ENCODE data around the gene ADAMTS2. TPM values are rescaled to one million over a fixed set of nuclear protein-coding genes. Genes with fewer than 3 reads are reported as not detected.

Gene ADAMTS2
- total RNA-seq, 2 experiments from 2014 or later, result not detected

DNA sequence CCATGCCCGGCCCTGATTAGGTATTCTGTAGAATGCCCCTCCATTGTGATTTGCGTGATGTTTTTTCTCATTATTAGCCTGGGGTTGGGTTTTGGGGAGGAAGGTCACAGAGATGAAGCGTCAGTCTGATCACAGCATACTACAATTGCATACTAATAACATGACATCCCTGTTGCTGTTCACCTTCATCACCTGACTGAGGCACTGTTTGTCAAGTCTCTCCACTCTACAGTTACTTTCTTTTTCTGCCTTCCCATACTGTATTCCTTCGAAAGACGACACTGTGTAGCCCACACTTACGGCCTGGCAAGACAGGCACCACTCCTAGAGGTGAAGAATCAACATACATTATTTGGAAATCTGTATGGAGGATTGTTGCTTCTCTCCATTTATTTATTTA lies 279.6 kb downstream of the ADAMTS2 start:
- Mint-ChIP-seq H3K27ac (no peak overlapping the region), H3K27me3 (no peaks in the 10 kb centered on the region), H3K36me3 (ENCODE audit: low read depth) (peaks cover 94% of the 10 kb centered on the region), H3K4me1 (ENCODE audit: low read depth) (peaks cover 26% of the 10 kb centered on the region), H3K4me3 (no peak overlapping the region), H3K9me3 (peaks cover 16% of the 10 kb centered on the region)
- H3K27me3 ChIP-seq (ENCODE audit: control insufficient read depth in 1 of 2, insufficient read depth in 2 of 2, low read length in 2 of 2), result no peaks in the 10 kb centered on the region
- peaks cover 29% of the 10 kb centered on the region for H3K36me3 ChIP-seq (ENCODE audit: insufficient read depth, low read length)
- intact Hi-C loops (cut with DNase I, micrococcal nuclease), result loop anchor here in 1 of 2 experiments (10.0 kb wide), 1 partner anchor 171 kb away; the partner anchor contains the start of gene ZFP2
- peaks cover 13% of the 10 kb centered on the region for H3K4me1 ChIP-seq (ENCODE audit: insufficient read depth, low read length)
- TF ChIP-seq, protein P1, sequence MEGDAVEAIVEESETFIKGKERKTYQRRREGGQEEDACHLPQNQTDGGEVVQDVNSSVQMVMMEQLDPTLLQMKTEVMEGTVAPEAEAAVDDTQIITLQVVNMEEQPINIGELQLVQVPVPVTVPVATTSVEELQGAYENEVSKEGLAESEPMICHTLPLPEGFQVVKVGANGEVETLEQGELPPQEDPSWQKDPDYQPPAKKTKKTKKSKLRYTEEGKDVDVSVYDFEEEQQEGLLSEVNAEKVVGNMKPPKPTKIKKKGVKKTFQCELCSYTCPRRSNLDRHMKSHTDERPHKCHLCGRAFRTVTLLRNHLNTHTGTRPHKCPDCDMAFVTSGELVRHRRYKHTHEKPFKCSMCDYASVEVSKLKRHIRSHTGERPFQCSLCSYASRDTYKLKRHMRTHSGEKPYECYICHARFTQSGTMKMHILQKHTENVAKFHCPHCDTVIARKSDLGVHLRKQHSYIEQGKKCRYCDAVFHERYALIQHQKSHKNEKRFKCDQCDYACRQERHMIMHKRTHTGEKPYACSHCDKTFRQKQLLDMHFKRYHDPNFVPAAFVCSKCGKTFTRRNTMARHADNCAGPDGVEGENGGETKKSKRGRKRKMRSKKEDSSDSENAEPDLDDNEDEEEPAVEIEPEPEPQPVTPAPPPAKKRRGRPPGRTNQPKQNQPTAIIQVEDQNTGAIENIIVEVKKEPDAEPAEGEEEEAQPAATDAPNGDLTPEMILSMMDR (IDR thresholded peaks at IDR 0.05), result no peak
- ChIA-PET POLR2A (no interaction called here), CTCF (no interaction called here)
- H3K27ac ChIP-seq (ENCODE audit: low read depth in 1 of 2, low read length in 2 of 2), result no peak overlapping the region
- no peak overlapping the region for H3K4me3 ChIP-seq (ENCODE audit: low read length)
- peaks cover 42 to 45% of the 10 kb centered on the region in 2 experiments for H3K9me3 ChIP-seq (ENCODE audit: control insufficient read depth in 1 of 2, insufficient read depth in 1 of 2, low read length in 2 of 2)
- DNase-seq (no peak), ATAC-seq (ENCODE audit: poor library complexity) (no peak)

DNA sequence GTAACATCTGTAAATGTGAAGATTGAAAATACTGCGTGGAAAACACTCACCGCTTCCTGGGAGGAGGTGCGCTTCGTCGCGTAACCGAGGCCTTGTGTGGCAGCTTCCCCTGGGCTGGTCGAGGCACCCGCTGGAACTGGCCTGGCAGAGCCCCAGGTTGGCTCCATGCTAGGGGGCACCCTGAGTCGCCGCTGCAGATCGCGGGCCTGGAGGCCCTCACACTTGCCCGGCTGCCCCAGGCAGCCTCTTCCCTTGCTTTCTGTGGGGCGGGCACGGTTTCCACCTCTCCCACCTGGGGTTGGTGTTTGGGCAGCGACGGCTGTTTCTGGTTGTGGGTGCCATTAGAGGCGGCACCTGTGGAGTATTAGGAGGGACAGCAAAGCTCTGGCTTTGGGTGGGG lies 284.2 kb downstream of the ADAMTS2 start:
- Histone ChIP-seq H3K4me1 (ENCODE audit: insufficient read depth, low read length) (peaks cover 15% of the 10 kb centered on the region), H3K36me3 (ENCODE audit: insufficient read depth, low read length) (peaks cover 13% of the 10 kb centered on the region), H3K27ac (ENCODE audit: low read depth in 1 of 2, low read length in 2 of 2) (no peak overlapping the region), H3K4me3 (ENCODE audit: low read length) (peak overlapping the region; percentile 75), H3K27me3 (ENCODE audit: control insufficient read depth in 1 of 2, insufficient read depth in 2 of 2, low read length in 2 of 2) (no peaks in the 10 kb centered on the region), H3K9me3 (ENCODE audit: control insufficient read depth in 1 of 2, insufficient read depth in 1 of 2, low read length in 2 of 2) (peaks cover 10 to 22% of the 10 kb centered on the region in 2 experiments)
- H3K36me3 Mint-ChIP-seq (ENCODE audit: low read depth), result peaks cover 59% of the 10 kb centered on the region
- TF ChIP-seq, protein P1 (IDR thresholded peaks at IDR 0.05), result no peak
- DNase-seq (peak in 1 of 14 experiments; percentile 20), ATAC-seq (ENCODE audit: poor library complexity) (no peak)
- H3K27me3 Mint-ChIP-seq, result peaks cover 4% of the 10 kb centered on the region
- peak overlapping the region; percentile 95 for H3K27ac Mint-ChIP-seq
- ChIA-PET CTCF (interaction anchor here (0.9 to 2.6 kb wide), 3 partner anchors 9 to 330 kb away, joined by 3 to 20 read pairs (median 3); partner anchors contain the start of genes ZNF354A and ZNF879), POLR2A (interaction anchor here (1.3 to 2.2 kb wide), 6 partner anchors 36 to 489 kb away, joined by 4 to 43 read pairs (median 17); partner anchors contain the start of genes RUFY1, ZNF354A, ZNF354B and ZNF879)
- intact Hi-C loops (cut with DNase I, micrococcal nuclease), result loop anchor here in 1 of 2 experiments (2.0 to 10.0 kb wide), 2 partner anchors 166 to 434 kb away; partner anchors contain the start of genes CLK4 and ZFP2
- peaks cover 39% of the 10 kb centered on the region for H3K4me1 Mint-ChIP-seq (ENCODE audit: low read depth)
- H3K9me3 Mint-ChIP-seq, result peaks cover 6% of the 10 kb centered on the region
- H3K4me3 Mint-ChIP-seq, result peak overlapping the region; percentile 96

Other genes with a start within 250 kb of the ADAMTS2 start
- gene RUFY1, start 205.1 kb upstream of the ADAMTS2 start, total RNA-seq, result 10 to 100 TPM; 19.5 to 21.8 TPM